Measurements from ENCODE around the gene LIAS. TPM values are rescaled to one million over a fixed set of nuclear protein-coding genes. Genes with fewer than 3 reads are reported as not detected.

The LIAS gene
- total and polyA plus RNA-seq, 4 donors: 7.1 to 9.7 (median 9.5) TPM

- peaks cover 0 to 44% (median 16%) of the 10 kb centered on the region in 4 donors for H3K4me1 ChIP-seq (ENCODE audit: control insufficient read depth in 4 of 4, insufficient read depth in 4 of 4, low read length in 3 of 4)
- peak overlapping the region; percentile 95 to 96 for H3K27ac ChIP-seq (ENCODE audit: low read depth in 1 of 2, low read length in 2 of 2)
- TF ChIP-seq HNF4G (IDR thresholded peaks at IDR 0.05): no peak
- no peak for TF ChIP-seq JUND (IDR thresholded peaks at IDR 0.05)
- no peak for TF ChIP-seq RXRA (IDR thresholded peaks at IDR 0.05)
- TF ChIP-seq RAD21 (IDR thresholded peaks at IDR 0.05): no peak
- TF ChIP-seq, protein P1, sequence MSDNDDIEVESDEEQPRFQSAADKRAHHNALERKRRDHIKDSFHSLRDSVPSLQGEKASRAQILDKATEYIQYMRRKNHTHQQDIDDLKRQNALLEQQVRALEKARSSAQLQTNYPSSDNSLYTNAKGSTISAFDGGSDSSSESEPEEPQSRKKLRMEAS (IDR thresholded peaks at IDR 0.05): no peak
- TF ChIP-seq, protein P2, sequence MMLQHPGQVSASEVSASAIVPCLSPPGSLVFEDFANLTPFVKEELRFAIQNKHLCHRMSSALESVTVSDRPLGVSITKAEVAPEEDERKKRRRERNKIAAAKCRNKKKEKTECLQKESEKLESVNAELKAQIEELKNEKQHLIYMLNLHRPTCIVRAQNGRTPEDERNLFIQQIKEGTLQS (IDR thresholded peaks at IDR 0.05): no peak
- TF ChIP-seq HNF4A (conservative IDR thresholded peaks at IDR 0.05): no peak
- TF ChIP-seq FOXA1 (IDR thresholded peaks at IDR 0.05): no peak
- no peak for TF ChIP-seq SP1 (IDR thresholded peaks at IDR 0.05)
- peak overlapping the region; percentile 76 to 95 (median 91) for H3K4me3 ChIP-seq (ENCODE audit: low read depth in 1 of 3, low read length in 3 of 3)
- peaks cover 0 to 9% (median 3%) of the 10 kb centered on the region in 4 donors for H3K36me3 ChIP-seq (ENCODE audit: control insufficient read depth in 4 of 4, insufficient read depth in 3 of 4, low read depth in 1 of 4, low read length in 3 of 4)
- no peaks in the 10 kb centered on the region for H3K9me3 ChIP-seq (ENCODE audit: control insufficient read depth in 4 of 4, low read length in 3 of 4)
- no peak for DNase-seq (ENCODE audit: low spot score)
- H3K27me3 ChIP-seq (ENCODE audit: control insufficient read depth in 4 of 4, insufficient read depth in 4 of 4, low read length in 3 of 4): no peaks in the 10 kb centered on the region
- H3K9ac ChIP-seq (ENCODE audit: low read depth in 1 of 2, low read length in 2 of 2): peak overlapping the region; percentile 59 to 88
- WGBS: 2% methylated on average over 21 of the region's 21 CpGs
These were observed 69.2 kb downstream of the LIAS start for GRCh38 chr4:39528061-39528465.

Small RNA genes within 50 kb of the gene (small RNA-seq; reads per million reads assigned to genes)
- not detected for gene MIR5591
- not detected for gene RF00019

Other genes starting within 250 kb of the LIAS start
- gene RFC1, start 92.7 kb upstream of the LIAS start, total RNA-seq: 10 to 100 TPM; 37.6 to 45.2 TPM
- gene RFC1, start 92.7 kb upstream of the LIAS start, polyA plus RNA-seq: 10 to 100 TPM; 13.3 to 24.0 TPM
- gene KLB, start 52.1 kb upstream of the LIAS start, total RNA-seq: 10 to 100 TPM; 28.0 to 31.0 TPM
- gene KLB, start 52.1 kb upstream of the LIAS start, polyA plus RNA-seq: 10 to 100 TPM; 13.5 to 17.5 TPM
- gene RPL9, start 134 bp upstream of the LIAS start, total RNA-seq: 1,000 to 10,000 TPM in 1 of 2 donors, 100 to 1,000 TPM in 1; 732 to 1,176 TPM
- 100 to 1,000 TPM; 427 to 499 TPM for gene RPL9, start 134 bp upstream of the LIAS start, polyA plus RNA-seq
- gene UGDH, start 68.4 kb downstream of the LIAS start, total RNA-seq: 100 to 1,000 TPM in 1 of 2 donors, 10 to 100 TPM in 1; 33.1 to 241 TPM
- 100 to 1,000 TPM in 1 of 2 donors, 10 to 100 TPM in 1; 40.5 to 127 TPM for gene UGDH, start 68.4 kb downstream of the LIAS start, polyA plus RNA-seq
- 100 to 1,000 TPM in 1 of 2 donors, 10 to 100 TPM in 1; 21.1 to 102 TPM for gene SMIM14, start 179.8 kb downstream of the LIAS start, total RNA-seq
- gene SMIM14, start 179.8 kb downstream of the LIAS start, polyA plus RNA-seq: 100 to 1,000 TPM in 1 of 2 donors, 10 to 100 TPM in 1; 80.9 to 311 TPM
- gene UBE2K, start 239.1 kb downstream of the LIAS start, total RNA-seq: 10 to 100 TPM; 25.8 to 26.3 TPM
- gene UBE2K, start 239.1 kb downstream of the LIAS start, polyA plus RNA-seq: 10 to 100 TPM; 21.5 to 45.3 TPM